Inflammatory macrophage (primary cell): ENCODE results near the gene AUTS2.

Experiments
- DNase-seq, 2 donors: peaks; one replicate each; pipeline ENCODE4 v3.0.0-alpha.2; 2020 to 2022

The AUTS2 gene

DNA sequence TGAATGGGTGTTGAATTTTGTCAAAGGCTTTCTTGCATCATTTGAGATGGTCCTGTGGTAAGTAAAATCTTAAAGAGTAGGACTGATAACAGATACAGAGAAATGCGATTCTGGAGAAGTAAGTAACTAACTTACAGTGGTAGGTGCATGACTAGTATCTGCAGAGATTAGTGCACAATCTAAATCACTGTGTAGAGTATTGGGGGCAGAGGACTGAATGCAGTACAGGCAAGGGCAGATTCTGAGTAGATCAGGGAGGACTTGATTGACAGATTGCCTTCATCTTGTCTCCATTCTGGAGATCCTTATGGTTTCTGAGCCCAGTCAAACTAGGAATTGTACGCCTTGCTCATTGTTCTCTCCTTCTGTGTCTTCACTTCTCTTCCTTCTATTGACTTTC, 736.0 kb downstream of the AUTS2 start:
- DNase-seq: no peak

GRCh38 chr7:70334871-70335270, 736.6 kb downstream of the AUTS2 start:
- no peak for DNase-seq

GRCh38 chr7:70336536-70336935, 738.3 kb downstream of the AUTS2 start:
- DNase-seq: no peak

GRCh38 chr7:70338015-70338414, 739.7 kb downstream of the AUTS2 start:
- DNase-seq: no peak

DNA sequence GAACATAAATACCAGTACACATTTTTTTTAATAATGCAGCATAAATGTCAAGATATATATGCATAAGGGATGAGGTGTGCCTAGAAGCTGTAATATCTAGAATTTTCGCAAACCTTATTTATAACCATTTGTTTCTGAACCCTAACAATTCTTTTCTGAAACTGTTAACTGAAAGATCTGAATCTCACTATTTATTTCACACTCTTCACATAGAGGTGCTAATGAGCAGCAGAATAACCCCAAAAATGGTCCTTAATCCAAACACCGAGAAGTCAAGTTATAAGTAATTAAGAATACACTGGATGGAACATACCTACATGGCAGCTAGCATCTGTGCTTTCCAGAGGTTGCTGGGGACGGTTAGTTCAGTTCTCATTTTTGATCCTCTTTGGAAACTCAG, 742.0 kb downstream of the AUTS2 start:
- DNase-seq: no peak

DNA sequence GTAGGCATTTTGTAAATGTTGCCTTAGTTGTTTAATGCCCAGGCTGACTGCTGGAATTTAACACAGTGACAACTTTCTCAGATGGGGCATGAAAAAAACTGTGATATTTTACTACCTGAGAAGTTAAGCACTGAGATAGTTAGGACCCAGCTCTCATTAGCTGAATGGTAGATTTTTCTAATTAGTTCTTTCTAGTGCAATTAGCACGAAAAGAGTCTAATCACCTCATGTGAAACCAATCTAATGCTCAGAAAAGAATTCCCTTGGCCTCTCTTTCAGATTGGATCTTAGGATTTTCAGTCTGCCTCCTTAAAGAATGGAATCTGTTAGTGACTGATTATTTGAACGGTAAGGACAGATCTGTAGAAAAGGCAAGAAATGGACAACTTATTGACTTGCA, 743.2 kb downstream of the AUTS2 start:
- DNase-seq: no peak

DNA sequence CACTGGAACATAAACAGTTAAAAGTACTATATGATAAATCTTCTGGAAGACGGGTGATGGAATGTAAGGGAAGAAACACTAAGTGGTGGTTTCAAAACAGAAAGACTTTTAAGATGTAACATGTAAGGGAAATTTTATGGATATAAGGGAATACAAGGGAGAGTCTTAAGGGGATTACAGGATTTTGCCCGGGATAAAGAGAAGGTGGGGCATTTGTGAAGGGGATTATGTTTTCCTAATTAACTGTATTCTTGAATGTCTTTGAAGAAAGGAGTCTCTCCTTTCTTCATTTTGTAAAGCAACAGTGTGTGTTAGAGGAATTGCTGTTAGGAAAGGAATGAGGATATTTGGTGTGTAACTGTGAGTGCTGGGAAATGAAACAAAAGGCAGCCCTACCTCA, 745.2 kb downstream of the AUTS2 start:
- DNase-seq: no peak

- no peak for DNase-seq
These were observed 746.5 kb downstream of the AUTS2 start for GRCh38 chr7:70344726-70345125.

GRCh38 chr7:70346844-70347462, 748.7 kb downstream of the AUTS2 start:
- no peak for DNase-seq

- DNase-seq: no peak
These were observed 749.4 kb downstream of the AUTS2 start for GRCh38 chr7:70347463-70348254.

GRCh38 chr7:70349031-70349430, 750.8 kb downstream of the AUTS2 start:
- no peak for DNase-seq

DNA sequence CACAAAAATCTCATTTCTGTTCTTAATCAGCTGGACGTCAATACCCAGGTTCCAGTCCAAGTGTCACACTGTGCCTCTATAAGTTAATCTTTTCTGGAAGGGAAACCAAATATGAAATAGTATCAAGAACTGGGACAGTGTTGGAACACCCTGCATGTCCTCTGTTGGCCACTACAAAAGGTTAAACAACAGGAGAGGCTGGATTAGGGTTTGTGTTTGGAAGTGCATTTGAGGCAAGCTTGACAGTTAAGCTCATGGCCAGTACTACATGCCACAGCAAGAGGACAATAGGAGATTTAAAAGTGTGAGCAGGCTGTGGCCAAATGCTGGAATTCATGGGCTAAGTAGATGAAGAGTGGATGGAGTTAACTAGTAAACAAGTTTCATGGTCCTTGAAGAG, 751.5 kb downstream of the AUTS2 start:
- no peak for DNase-seq

DNA sequence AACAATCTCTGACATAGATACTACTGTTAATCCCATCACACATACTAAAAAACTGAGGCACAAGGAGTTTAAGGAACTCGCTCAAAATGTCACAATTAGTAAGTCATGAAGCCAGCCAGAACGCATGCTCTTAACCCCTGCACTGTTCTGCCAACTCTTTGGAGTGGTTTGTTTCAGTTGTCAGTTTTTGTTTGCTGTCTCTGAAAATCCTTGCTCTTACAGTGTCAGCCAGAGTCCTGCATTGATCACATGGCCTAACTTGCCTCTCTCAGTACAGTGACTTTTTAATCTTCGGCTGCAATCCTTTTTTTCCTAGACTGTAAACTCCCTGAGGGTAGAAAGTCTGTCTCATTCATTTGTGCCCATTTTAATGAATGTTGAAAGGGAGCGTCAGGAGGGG, 753.8 kb downstream of the AUTS2 start:
- no peak for DNase-seq

DNA sequence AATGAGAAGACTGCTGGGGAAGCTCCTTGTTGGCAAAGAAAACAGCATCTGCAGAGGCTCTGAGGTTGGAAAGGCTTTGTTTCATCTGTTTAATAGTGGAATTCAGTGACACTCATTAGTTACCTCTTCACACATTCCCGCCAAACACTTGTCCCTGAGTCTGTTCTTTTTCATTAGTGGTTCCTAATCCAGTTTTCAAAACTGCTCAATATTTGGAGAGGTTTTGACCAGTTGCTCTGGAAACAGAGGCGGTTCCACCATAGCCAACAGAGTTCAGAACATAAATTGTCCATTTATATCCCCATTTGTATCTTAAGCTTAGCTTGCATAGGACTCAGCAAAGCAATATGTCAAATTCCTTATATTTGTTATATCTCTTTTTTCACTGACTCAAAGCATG, 754.6 kb downstream of the AUTS2 start:
- DNase-seq: no peak

DNA sequence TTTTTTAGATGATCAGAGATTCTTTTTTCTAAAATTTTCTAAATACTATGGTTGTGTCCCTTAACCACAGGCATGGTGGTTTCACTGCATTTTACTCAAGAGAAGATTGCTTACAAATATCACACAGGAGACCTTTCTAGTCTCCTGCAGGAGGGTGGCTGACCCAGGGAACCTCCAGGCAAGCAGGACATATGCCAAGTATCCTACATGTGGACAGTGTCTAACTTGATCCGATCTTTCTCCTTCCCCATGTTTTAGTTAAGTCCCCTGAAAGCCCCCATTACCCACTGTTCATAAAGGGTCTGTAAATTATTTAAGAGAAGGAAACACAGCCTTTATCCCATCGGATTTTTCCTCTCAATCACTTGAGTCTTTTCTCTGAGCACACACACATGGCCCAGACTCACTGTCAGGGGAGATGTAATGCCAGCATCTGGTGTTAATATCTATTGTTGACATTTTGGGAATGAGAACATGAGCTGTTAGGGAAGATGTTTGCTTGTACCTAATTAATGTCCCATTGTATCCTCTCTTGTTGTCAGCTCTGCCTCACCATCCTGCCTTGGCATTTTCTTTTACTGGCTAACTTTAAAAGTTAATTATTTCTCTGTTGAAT, 755.2 kb downstream of the AUTS2 start:
- no peak for DNase-seq

- DNase-seq: peak in 1 of 2 donors; percentile 23
These were observed 755.7 kb downstream of the AUTS2 start for GRCh38 chr7:70353946-70354335.

- DNase-seq: peak; percentile 31 to 51
These were observed 756.3 kb downstream of the AUTS2 start for GRCh38 chr7:70354409-70355169.

DNA sequence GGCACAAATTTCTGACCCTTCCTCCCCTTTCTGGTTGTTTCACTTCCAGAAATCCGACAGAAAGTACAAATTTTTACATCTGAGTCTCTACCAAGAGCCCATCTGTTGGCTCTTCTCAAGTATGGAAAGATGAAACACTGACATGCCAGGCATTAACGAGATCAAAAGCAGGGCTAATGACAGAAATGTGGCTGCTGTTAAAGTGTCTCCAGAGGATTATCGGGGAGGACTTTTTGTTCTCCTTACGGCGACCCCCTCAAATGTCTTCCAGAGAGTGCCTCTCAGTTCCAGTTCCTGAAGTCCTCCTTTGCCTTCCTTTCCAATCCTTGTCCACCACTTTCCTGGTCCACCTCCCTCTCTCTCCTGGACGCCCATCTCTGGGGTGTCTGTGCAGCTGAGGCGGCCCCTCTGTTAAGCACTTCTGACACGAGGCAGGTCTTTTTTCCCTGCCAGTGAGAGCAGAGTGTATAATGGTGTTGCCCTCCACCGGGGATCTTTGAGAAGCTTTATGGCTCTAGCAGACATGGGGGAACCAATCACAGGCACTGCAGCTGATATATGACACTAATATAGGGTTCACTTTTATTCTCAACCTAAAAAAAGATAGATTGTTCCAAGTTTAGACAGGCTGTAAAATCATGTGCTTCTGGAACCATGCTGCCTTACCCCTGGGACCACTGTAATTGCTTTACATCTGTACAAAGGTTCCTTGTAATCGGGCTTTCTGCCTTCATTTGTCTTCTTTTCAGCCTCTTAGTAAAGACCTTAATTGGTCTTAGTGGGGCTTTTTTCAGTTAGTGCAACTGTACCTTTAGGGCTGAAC, 757.1 kb downstream of the AUTS2 start:
- no peak for DNase-seq

- no peak for DNase-seq
These were observed 758.0 kb downstream of the AUTS2 start for GRCh38 chr7:70356085-70356786.

GRCh38 chr7:70356787-70357328, 758.6 kb downstream of the AUTS2 start:
- no peak for DNase-seq

GRCh38 chr7:70360557-70360956, 762.3 kb downstream of the AUTS2 start:
- no peak for DNase-seq
